Measurements from ENCODE around the gene BCL11B. TPM values are rescaled to one million over a fixed set of nuclear protein-coding genes. Genes with fewer than 3 reads are reported as not detected.
A peak's percentile ranks its signal among the peaks of the same experiment; 100 is the strongest.
"Not testable (repeated sequence)": the region's sequence is repeated elsewhere in the genome, so short reads cannot be mapped to it uniquely, and the experiment has no call there.

The BCL11B gene
- total and polyA plus RNA-seq, 4 donors = 0.13 to 1.3 (median 0.58) TPM; not detected in 1

DNA sequence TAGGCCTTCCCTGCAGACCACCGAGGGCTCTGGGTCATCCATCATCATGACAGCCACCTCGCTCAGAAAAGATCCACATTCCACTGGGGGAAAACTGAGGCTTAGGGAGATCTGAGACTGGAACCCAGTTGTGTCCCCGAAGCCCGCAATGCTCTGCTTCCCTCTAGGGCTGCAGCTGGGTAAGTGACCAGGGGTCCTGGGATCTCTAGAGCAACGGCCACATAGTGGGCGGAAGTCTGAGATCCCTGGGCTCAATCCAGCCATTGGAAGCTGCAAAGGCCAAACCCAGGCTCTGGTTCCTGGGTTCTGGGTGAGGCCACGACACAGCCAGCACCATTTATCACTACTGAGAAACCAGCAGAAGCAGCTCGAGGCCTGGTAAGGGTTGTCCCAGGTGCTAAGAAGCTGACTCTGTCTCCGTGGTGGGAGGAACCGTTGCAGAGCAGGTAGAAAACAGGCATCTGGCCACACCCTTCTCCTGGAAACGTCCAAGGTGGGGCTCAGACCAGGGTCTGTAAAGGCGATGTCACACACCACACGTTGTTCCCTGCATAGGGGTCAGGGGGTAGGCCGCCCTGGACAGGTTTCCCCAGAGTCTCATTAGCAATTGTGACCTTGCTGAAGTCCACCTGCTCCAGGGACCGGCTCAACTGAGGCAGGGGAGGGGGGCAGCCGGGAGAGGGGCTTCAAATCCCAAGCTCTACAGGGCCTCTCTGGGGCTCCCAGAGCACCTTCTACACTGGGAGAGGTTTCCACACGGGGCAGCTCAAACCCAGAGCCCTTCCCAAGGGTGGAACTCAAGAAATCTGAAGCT lies 38.6 kb downstream of the BCL11B start:
- WGBS, 2 donors = 93% methylated on average over 17 of the region's 17 CpGs
- Histone ChIP-seq H3K36me3 (ENCODE audit: control insufficient read depth in 1 of 2, insufficient read depth in 2 of 2, low read length in 1 of 2) (no peaks in the 10 kb centered on the region), H3K4me3 (ENCODE audit: low read length in 2 of 2) (no peak overlapping the region), H3K27me3 (ENCODE audit: control insufficient read depth in 1 of 2, insufficient read depth in 2 of 2, low read length in 1 of 2) (no peaks in the 10 kb centered on the region), H3K27ac (ENCODE audit: low read depth in 1 of 2, low read length in 2 of 2) (no peak overlapping the region), H3K9me3 (ENCODE audit: control insufficient read depth, low read length) (peaks cover 6% of the 10 kb centered on the region), H3K4me1 (ENCODE audit: control insufficient read depth in 1 of 2, insufficient read depth in 2 of 2, low read length in 2 of 2) (no peaks in the 10 kb centered on the region)
- intact Hi-C loops (cut with DNase I) = no loop called here
- DNase-seq = peak in 1 of 2 donors; percentile 61
- ATAC-seq (ENCODE audit: low FRiP score) = no peak

DNA sequence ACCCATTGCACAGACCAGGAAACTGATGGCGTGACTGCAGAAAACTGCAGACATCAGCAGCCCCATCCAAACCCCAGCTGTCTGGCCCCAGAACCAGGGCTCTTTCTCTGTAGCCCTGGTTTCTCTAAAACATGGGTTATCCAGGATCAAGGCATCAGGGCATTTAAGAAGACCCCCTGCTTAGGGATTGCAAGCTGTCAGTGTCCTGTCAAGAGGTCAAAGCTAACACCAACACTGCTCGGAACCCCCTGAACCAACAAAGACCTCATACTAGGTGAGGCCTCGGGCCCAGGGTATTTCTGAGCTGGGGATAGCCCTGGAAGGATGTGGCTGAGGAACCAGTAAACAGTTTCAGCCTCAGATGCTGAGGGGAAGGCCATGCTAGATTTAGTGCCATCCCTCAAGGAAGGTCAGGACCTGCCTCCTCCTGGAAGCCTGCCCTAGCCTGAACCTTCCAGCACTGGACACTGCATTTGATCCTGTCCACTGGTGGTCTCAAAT lies 39.2 kb downstream of the BCL11B start:
- peaks cover 6% of the 10 kb centered on the region for H3K9me3 ChIP-seq (ENCODE audit: control insufficient read depth, low read length)
- intact Hi-C loops (cut with DNase I) = no loop called here
- DNase-seq = peak in 1 of 2 donors; percentile 32
- no peaks in the 10 kb centered on the region for H3K27me3 ChIP-seq (ENCODE audit: control insufficient read depth in 1 of 2, insufficient read depth in 2 of 2, low read length in 1 of 2)
- no peak overlapping the region for H3K4me3 ChIP-seq (ENCODE audit: low read length in 2 of 2)
- H3K36me3 ChIP-seq (ENCODE audit: control insufficient read depth in 1 of 2, insufficient read depth in 2 of 2, low read length in 1 of 2) = no peaks in the 10 kb centered on the region
- H3K4me1 ChIP-seq (ENCODE audit: control insufficient read depth in 1 of 2, insufficient read depth in 2 of 2, low read length in 2 of 2) = no peaks in the 10 kb centered on the region
- no peak overlapping the region for H3K27ac ChIP-seq (ENCODE audit: low read depth in 1 of 2, low read length in 2 of 2)
- no peak for ATAC-seq (ENCODE audit: low FRiP score)
- 93 to 95% methylated on average over 3 of the region's 3 CpGs for WGBS, 2 donors

DNA sequence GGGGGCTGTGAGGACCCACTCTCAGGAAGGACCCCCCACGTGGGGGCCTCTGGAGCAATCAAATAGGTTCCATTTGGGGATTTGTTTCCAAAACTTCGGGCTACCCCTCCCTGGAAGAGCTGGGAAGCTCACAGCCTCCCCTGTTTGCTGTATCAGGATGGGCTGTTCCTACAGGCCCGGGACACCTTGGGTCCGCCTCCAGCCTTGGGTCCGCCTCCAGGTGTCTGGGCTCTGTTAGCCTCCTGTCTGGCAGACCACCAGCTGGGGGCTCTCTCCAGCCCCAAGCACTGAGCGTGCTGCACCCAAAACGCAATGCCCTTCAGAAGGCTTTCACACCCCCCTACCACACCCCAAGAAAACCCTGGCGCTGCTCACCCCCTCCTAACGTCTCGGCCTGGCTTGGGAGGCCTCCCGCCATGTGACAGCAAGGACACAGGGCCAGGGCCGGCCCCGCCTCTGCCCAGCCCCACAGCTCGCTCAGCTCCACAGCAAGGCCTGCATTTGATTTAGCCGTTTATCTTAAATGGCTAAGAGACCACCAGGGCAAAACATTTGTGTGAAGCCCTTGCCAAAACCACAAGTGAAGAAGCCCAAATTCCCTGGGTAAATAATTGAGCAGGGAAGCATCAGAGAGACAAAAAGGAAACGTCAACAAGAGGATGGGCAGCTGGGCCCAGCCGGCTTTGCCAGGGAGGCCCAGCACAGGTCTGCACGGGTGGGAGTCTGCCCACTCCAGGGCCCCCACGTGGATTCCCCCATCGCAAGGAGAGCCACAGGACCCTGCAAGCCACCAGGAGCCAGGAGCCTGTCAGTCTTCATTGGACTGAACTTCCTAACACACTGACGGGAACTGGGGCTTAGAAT lies 39.9 kb downstream of the BCL11B start:
- WGBS, 2 donors = 62 to 76% methylated on average over 21 of the region's 21 CpGs
- no peak for ATAC-seq (ENCODE audit: low FRiP score)
- intact Hi-C loops (cut with DNase I) = no loop called here
- Histone ChIP-seq H3K4me3 (ENCODE audit: low read length in 2 of 2) (no peak overlapping the region), H3K27me3 (ENCODE audit: control insufficient read depth in 1 of 2, insufficient read depth in 2 of 2, low read length in 1 of 2) (no peaks in the 10 kb centered on the region), H3K27ac (ENCODE audit: low read depth in 1 of 2, low read length in 2 of 2) (no peak overlapping the region), H3K9me3 (ENCODE audit: control insufficient read depth, low read length) (peaks cover 4% of the 10 kb centered on the region), H3K36me3 (ENCODE audit: control insufficient read depth in 1 of 2, insufficient read depth in 2 of 2, low read length in 1 of 2) (no peaks in the 10 kb centered on the region), H3K4me1 (ENCODE audit: control insufficient read depth in 1 of 2, insufficient read depth in 2 of 2, low read length in 2 of 2) (no peaks in the 10 kb centered on the region)
- peak in 1 of 2 donors; percentile 66 for DNase-seq

DNA sequence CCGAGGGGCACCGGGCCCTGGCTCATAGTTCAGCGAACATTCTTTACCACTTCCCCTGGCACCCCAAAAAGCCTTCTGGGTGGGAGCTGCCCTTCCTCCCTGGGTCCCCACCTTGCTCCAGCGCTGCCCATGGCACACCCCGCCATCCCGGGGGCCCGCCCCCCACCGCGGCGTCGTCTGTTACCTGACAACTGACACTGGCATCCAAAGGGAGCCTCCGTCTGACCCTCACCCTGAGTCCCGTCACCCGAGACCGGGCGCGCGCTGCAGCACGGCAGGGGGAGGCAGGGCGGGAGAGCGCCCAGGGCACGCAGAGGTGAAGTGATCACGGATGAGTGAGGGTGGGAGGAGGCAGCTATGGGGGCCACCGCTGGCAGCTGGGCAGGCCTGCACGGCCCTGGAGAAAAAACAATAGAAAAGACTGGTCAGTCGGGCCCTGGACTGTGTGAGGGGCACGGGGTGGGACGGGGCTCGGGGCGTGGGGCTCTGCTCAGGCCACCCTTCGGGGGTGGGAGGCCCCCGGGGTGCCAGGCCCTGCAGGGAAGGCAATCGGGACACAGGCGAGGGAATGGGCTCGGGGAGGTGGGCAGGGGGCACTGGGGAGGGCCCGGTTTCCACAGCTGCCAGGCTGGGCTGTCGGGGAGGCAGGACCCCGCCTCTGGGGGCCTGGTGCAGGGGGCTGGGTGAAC lies 40.7 kb downstream of the BCL11B start:
- no peaks in the 10 kb centered on the region for H3K27me3 ChIP-seq (ENCODE audit: control insufficient read depth in 1 of 2, insufficient read depth in 2 of 2, low read length in 1 of 2)

DNA sequence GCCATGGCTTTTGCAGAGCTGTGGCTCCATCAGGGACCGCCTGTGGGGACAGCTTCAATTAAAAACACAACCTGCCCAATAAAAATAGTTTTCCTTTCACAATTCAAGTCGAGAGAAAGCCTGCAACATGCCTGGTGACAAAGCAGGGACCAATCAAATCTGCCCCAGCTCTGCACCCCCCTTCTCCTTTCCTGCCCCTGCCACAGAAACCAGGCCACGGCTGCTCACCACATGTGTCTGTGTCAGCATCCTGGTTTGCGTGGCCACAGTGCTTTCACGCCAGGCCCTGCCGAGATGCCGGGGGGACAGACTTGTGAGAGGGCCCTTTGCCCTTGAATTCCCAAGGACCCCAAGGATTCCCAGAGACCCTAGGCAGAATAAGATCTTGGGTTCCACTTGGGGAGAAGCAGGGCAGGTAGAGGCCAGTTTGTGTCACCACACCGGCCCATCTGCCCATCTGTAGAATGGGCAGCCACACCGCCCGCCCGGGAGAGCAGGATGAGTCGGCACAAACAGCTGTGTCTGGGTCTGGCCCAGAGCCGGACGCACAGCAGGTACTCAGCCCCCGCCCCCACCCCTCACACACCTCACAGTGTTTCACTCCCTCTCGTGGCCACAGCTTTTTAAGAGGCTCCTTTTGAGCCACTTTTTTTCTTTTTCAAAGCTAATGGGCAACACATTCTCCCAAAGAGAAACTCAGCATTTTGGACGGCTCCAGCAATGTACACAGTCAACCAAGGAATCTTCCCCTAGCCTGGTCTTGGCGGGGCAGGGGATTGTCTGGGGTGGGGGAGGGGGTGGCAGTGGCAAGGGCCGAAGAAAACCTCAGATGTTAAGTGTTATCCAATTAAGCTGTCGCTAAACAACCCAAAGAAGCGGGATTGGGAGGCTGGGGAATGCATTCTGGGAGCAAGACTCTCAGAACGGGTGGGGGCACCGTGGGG lies 41.5 kb downstream of the BCL11B start:
- no peak for DNase-seq
- Histone ChIP-seq H3K36me3 (ENCODE audit: control insufficient read depth in 1 of 2, insufficient read depth in 2 of 2, low read length in 1 of 2) (no peaks in the 10 kb centered on the region), H3K9me3 (ENCODE audit: control insufficient read depth, low read length) (peaks cover 4% of the 10 kb centered on the region), H3K27me3 (ENCODE audit: control insufficient read depth in 1 of 2, insufficient read depth in 2 of 2, low read length in 1 of 2) (no peaks in the 10 kb centered on the region), H3K4me1 (ENCODE audit: control insufficient read depth in 1 of 2, insufficient read depth in 2 of 2, low read length in 2 of 2) (no peaks in the 10 kb centered on the region), H3K27ac (ENCODE audit: low read depth in 1 of 2, low read length in 2 of 2) (no peak overlapping the region), H3K4me3 (ENCODE audit: low read length in 2 of 2) (no peak overlapping the region)
- WGBS, 2 donors = 53 to 66% methylated on average over 19 to 23 of the region's 23 CpGs
- no peak for ATAC-seq (ENCODE audit: low FRiP score)
- intact Hi-C loops (cut with DNase I) = no loop called here

More for the DNA sequence above, 40.7 kb downstream of the BCL11B start:
- ATAC-seq (ENCODE audit: low FRiP score) (no peak), DNase-seq (peak in 1 of 2 donors; percentile 66)
- peaks cover 4% of the 10 kb centered on the region for H3K9me3 ChIP-seq (ENCODE audit: control insufficient read depth, low read length)
- intact Hi-C loops (cut with DNase I) = no loop called here
- H3K4me3 ChIP-seq (ENCODE audit: low read length in 2 of 2) = no peak overlapping the region
- H3K27ac ChIP-seq (ENCODE audit: low read depth in 1 of 2, low read length in 2 of 2) = no peak overlapping the region
- WGBS, 2 donors = 58 to 63% methylated on average over 38 of the region's 38 CpGs
- no peaks in the 10 kb centered on the region for H3K4me1 ChIP-seq (ENCODE audit: control insufficient read depth in 1 of 2, insufficient read depth in 2 of 2, low read length in 2 of 2)
- no peaks in the 10 kb centered on the region for H3K36me3 ChIP-seq (ENCODE audit: control insufficient read depth in 1 of 2, insufficient read depth in 2 of 2, low read length in 1 of 2)

DNA sequence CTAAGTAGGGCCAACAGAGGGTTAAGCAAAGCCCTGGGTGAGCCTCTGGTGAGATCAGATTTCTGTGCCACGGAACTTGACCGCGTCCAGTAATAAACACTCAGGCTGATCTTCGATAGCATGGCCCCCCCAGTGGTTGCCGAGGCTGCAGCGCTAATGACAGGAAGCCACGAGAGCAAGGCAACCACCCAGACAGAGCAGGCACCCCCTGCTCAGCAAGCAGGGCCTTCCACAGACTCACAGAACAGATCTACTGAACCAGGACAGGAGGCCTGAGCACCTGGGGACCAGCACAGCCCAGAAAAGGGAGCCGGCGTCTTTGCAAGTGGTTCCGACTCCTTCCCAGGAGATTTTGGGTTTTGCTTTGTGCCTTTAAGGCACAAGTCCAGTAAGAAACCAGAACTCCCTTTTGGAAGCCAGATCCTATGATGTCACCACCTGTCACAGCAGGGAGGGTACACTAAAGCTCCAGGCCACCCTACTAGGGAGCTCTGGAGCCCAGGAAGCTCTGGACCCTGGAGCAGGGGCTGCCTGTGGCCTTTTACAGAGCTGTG lies 42.3 kb downstream of the BCL11B start:
- H3K27me3 ChIP-seq (ENCODE audit: control insufficient read depth in 1 of 2, insufficient read depth in 2 of 2, low read length in 1 of 2) = no peaks in the 10 kb centered on the region
- H3K9me3 ChIP-seq (ENCODE audit: control insufficient read depth, low read length) = peaks cover 3% of the 10 kb centered on the region
- ATAC-seq (ENCODE audit: low FRiP score) = no peak
- H3K4me1 ChIP-seq (ENCODE audit: control insufficient read depth in 1 of 2, insufficient read depth in 2 of 2, low read length in 2 of 2) = no peaks in the 10 kb centered on the region
- H3K4me3 ChIP-seq (ENCODE audit: low read length in 2 of 2) = no peak overlapping the region
- WGBS, 2 donors = 6 to 17% methylated on average over 10 of the region's 10 CpGs
- DNase-seq = no peak
- H3K27ac ChIP-seq (ENCODE audit: low read depth in 1 of 2, low read length in 2 of 2) = no peak overlapping the region
- intact Hi-C loops (cut with DNase I) = no loop called here
- H3K36me3 ChIP-seq (ENCODE audit: control insufficient read depth in 1 of 2, insufficient read depth in 2 of 2, low read length in 1 of 2) = no peaks in the 10 kb centered on the region

DNA sequence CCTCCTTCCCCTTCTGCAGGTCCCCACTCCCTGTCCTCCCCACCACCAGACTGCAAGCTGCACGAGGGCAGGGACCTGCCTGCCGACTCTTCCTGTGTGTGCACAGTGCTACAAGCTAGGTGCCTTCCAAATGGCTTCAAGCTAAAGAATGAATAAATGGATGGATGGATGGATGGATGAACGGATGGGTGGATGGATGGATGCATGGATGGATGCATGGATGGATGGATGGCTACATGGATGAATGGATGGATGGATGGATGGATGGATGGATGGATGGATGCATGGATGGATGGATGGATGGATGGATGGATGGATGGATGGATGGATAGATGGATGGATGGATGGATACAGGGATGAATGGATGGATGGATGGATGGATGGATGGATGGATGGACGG lies 43.2 kb downstream of the BCL11B start:
- H3K36me3 ChIP-seq (ENCODE audit: control insufficient read depth in 1 of 2, insufficient read depth in 2 of 2, low read length in 1 of 2); H3K4me1 ChIP-seq (ENCODE audit: control insufficient read depth in 1 of 2, insufficient read depth in 2 of 2, low read length in 2 of 2); H3K27me3 ChIP-seq (ENCODE audit: control insufficient read depth in 1 of 2, insufficient read depth in 2 of 2, low read length in 1 of 2); ATAC-seq (ENCODE audit: low FRiP score); H3K27ac ChIP-seq (ENCODE audit: low read depth in 1 of 2, low read length in 2 of 2); DNase-seq; H3K4me3 ChIP-seq (ENCODE audit: low read length in 2 of 2); intact Hi-C loops (cut with DNase I); H3K9me3 ChIP-seq (ENCODE audit: control insufficient read depth, low read length): not testable (repeated sequence)
- WGBS, 2 donors = 96% methylated on average over 4 of the region's 4 CpGs

Measured in aorta (tissue), 5 donors.